GM19238 (cell line): ENCODE measurements around the gene PIBF1.
A peak's percentile ranks its signal among the peaks of the same experiment; 100 is the strongest.
"Not testable (repeated sequence)": the region's sequence is repeated elsewhere in the genome, so short reads cannot be mapped to it uniquely, and the experiment has no call there.

Experiments used
- DNase-seq: peaks from one replicate; pipeline ENCODE4 v3.0.0; 2011; ENCODE audit warnings: low spot score; ENCODE audit not compliant: insufficient read length

PIBF1 gene

DNA sequence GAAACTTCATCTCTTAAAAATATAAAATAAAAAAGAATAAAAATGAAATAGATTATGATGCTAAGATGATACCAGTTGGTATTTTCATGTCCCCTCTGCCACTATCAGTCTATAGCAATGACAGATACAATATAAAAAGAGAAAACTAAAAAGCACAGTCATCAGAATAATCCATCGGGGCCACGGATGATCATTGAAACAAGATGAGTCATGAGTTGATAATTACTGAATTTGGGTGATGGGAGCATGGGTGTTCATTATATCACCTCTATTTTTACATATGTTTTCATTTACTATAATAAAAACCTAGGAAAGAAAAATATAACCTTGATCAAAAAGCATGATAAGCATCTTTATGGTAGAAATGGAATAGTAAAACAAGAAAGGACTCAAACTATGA, 41.1 kb downstream of the PIBF1 start:
- no peak for DNase-seq

GRCh38 chr13:72823724-72824123, 41.8 kb downstream of the PIBF1 start:
- DNase-seq = no peak

- DNase-seq = no peak
These were observed 52.7 kb downstream of the PIBF1 start for GRCh38 chr13:72834601-72835000.

GRCh38 chr13:72839831-72840426, 58.0 kb downstream of the PIBF1 start:
- peak; percentile 13 for DNase-seq

DNA sequence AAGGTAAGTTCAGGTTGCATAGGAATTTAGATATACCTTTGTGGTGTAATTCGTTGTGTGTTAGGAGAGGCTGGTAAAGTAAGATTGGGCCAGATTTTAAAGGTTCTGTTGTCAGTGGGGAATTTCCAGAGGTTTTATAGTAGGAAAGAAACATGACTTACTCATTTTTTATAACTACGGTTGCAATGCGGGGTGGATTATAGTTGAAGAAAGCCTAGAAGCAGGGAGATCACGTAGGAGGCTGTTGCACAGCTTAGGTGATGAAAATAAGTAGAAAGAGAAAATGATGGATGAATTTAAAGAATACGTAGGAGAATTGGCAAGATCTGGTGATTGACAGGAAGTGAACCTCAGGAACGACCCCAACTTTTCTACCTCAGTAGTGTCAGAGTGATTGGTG, 61.1 kb downstream of the PIBF1 start:
- DNase-seq = no peak

- DNase-seq = not testable (repeated sequence)
These were observed 63.2 kb downstream of the PIBF1 start for GRCh38 chr13:72845148-72845547.

DNA sequence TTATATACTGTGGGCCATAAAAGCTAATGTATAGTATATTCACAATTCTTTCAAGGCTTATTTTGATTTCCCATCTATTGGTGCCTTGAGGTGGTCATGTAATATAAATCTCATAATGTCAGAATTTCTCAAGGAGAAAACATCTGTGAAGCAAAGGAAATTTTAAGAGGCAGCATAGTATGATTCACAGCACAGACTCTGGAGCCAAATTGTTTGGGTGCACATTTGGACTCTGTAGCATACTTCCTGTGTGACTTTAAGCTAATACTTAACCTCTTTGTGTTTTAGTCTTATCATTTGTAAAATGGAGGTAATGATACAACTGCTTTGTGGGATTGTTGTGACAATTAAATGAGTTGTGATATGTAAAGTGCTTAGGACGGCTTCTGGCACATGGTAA, 67.6 kb downstream of the PIBF1 start:
- DNase-seq = no peak

GRCh38 chr13:72850959-72851677, 69.2 kb downstream of the PIBF1 start:
- DNase-seq = no peak

DNA sequence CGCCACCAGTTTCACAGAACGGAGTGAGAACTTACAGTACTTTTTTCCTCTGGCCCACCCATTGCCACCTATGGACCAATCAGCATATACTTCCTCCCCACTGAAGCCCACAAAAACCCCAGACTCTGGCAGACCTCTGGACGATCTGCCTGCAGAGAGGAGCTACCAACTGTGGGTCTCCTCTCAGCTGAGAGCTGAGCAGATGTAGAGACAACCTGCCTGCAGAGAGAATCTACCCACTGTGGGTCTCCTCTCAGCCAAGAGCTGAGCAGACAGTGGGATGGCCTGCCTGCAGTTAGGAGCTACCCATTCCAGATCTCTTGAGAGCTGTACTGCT, 69.7 kb downstream of the PIBF1 start:
- no peak for DNase-seq

GRCh38 chr13:72852207-72852606, 70.3 kb downstream of the PIBF1 start:
- DNase-seq = no peak

- DNase-seq = no peak
These were observed 71.1 kb downstream of the PIBF1 start for GRCh38 chr13:72853000-72853399.

DNA sequence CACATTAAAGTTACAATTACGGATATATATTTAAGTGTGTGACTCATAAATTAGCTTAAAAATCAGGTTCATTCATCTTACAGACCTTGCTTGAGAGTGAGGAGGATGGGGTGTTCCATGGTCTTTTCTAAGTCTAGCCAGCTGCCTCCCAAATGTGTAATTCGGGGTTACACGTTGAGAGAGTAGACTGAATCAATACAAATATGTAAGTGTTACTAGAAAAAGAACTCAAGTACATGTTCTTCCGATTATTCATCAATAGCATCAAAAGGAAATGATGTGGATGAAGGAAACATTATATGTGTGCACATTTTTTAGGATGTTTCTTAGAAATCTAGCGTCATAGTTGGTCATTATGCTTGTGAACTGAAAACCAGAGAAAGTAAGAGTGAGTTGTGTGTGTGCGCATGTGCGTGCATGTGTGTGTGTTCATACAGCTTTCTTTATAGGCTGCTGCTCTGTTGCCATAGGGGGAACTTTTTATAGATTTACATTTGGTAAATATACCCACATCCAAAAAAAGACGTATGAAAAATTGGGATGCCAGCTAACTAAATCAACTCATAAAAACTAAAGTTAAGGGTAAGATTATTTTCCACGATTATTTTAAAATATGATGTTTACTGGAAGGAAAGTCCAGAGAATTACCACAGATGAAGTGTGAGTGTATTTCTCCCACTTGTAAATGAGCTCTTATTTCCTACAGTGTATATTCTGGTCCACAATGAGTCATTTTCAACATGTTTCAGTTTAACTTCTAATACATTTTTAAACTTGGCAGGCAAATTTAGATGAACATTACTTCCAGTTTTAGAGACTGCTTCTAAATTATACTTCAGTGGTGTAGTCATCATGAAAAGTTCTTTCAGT, 82.4 kb downstream of the PIBF1 start:
- no peak for DNase-seq

DNA sequence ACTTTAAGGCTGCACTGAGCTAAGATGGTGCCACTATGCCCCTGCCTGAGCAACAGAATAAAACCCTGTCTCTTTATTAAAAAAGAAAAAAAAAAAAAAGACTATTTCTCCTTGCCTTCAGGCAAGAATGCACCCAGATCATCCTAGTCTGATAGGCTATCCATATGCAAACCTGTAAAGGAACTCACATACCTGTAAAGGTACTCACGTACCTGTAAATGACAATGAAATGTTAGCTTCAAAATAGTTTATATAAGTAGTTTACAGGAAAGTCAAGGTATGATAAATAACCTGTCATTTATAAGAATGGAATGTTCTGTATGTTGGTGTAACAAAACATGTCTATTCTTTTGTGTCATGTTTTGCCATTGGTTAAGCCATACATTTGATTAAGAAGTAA, 86.3 kb downstream of the PIBF1 start:
- no peak for DNase-seq

- no peak for DNase-seq
These were observed 93.3 kb downstream of the PIBF1 start for GRCh38 chr13:72875233-72875632.

- no peak for DNase-seq
These were observed 102.2 kb downstream of the PIBF1 start for GRCh38 chr13:72884101-72884500.

- DNase-seq = no peak
These were observed 104.5 kb downstream of the PIBF1 start for GRCh38 chr13:72886272-72887067.

GRCh38 chr13:72889495-72889894, 107.6 kb downstream of the PIBF1 start:
- no peak for DNase-seq

- no peak for DNase-seq
These were observed 108.6 kb downstream of the PIBF1 start for GRCh38 chr13:72890546-72890945.

- no peak for DNase-seq
These were observed 109.5 kb downstream of the PIBF1 start for GRCh38 chr13:72891423-72891822.

GRCh38 chr13:72896869-72897268, 114.9 kb downstream of the PIBF1 start:
- no peak for DNase-seq

GRCh38 chr13:72901546-72901945, 119.6 kb downstream of the PIBF1 start:
- DNase-seq = not testable (repeated sequence)

DNA sequence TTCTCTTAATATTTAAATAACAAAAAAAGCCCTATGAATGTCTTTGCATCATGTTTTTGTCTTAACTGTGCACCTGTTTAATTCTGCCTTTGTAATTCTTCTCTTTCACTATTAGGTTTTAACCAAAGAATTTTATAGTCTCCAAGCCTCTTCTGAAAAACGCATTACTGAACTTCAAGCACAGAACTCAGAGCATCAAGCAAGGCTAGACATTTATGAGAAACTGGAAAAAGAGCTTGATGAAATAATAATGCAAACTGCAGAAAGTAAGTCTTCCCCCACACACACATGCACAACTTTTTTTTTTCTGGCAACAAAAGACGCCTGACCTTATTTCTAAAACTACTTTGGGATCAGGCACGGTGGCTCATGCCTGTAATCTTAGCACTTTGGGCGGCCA, 126.5 kb downstream of the PIBF1 start:
- DNase-seq = no peak
